Peyer's patch (tissue), 4 donors: ENCODE results near the gene CYP39A1. TPM values are rescaled to one million over a fixed set of nuclear protein-coding genes. Genes with fewer than 3 reads are reported as not detected.

ENCODE experiments used
- DNase-seq, 3 donors: peaks; one replicate each; pipeline ENCODE4 v3.0.0-alpha.2; 2017 to 2019
- H3K27ac ChIP-seq, 4 donors: fragments of 200-600 bp; sonication (generic); one replicate each; pipeline ENCODE4 v1.5.1; 2016 to 2019
- H3K27me3 ChIP-seq, 2 donors: fragments of 200-600 bp; sonication (generic); one replicate each; pipeline ENCODE4 v1.5.1; 2019
- H3K36me3 ChIP-seq, 3 donors: fragments of 200-600 bp; sonication (generic); one replicate each; pipeline ENCODE4 v1.5.1; 2016 to 2019
- H3K4me1 ChIP-seq, 4 donors: fragments of 200-600 bp; sonication (generic); one replicate each; pipeline ENCODE4 v1.5.1; 2016 to 2019
- H3K4me3 ChIP-seq, 4 donors: fragments of 200-600 bp; sonication (generic); 1 replicate in 3 of 4; 2 replicates in 1 of 4; pipeline ENCODE4 v1.5.1; 2016 to 2019; ENCODE audit warnings: mild to moderate bottlenecking in 1 of 4
- H3K9me3 ChIP-seq, 4 donors: fragments of 200-600 bp; sonication (generic); one replicate each; pipeline ENCODE4 v1.5.1; 2016 to 2019; ENCODE audit warnings: mild to moderate bottlenecking in 1 of 4
- POLR2A ChIP-seq, 2 donors: fragments of 450-650 bp; IDR thresholded peaks; one replicate each; pipeline ENCODE4 v1.5.1; 2017; ENCODE audit warnings: antibody characterized with exemption in 2 of 2, mild to moderate bottlenecking in 2 of 2, moderate library complexity in 2 of 2
- total RNA-seq, 4 donors: library from RNA; depleted of rRNA; stranded (reverse); fragments of >200 nt; gene quantifications; one replicate each; pipeline ENCODE4 v1.1.0, GENCODE V29; 2016
- TF ChIP-seq, protein P1 (sequence below), 6 experiments: fragments of 450-650 bp in 4 of 6; fragments of 200-600 bp in 2 of 6; sonication (generic) in 1 of 6; IDR thresholded peaks; one replicate each; pipeline ENCODE4 v1.5.1; 2017 to 2019; ENCODE audit warnings: antibody characterized with exemption in 6 of 6, mild to moderate bottlenecking in 3 of 6, moderate library complexity in 1 of 6

The CYP39A1 gene
- total RNA-seq, 4 donors from 2014 or later: 1.2 to 8.3 (median 3.4) TPM

- Histone ChIP-seq H3K4me3 (no peak overlapping the region), H3K36me3 (no peaks in the 10 kb centered on the region), H3K27ac (no peak overlapping the region), H3K9me3 (no peaks in the 10 kb centered on the region), H3K27me3 (no peaks in the 10 kb centered on the region), H3K4me1 (no peaks in the 10 kb centered on the region)
- TF ChIP-seq POLR2A (IDR thresholded peaks at IDR 0.05): no peak
- TF ChIP-seq, protein P1, sequence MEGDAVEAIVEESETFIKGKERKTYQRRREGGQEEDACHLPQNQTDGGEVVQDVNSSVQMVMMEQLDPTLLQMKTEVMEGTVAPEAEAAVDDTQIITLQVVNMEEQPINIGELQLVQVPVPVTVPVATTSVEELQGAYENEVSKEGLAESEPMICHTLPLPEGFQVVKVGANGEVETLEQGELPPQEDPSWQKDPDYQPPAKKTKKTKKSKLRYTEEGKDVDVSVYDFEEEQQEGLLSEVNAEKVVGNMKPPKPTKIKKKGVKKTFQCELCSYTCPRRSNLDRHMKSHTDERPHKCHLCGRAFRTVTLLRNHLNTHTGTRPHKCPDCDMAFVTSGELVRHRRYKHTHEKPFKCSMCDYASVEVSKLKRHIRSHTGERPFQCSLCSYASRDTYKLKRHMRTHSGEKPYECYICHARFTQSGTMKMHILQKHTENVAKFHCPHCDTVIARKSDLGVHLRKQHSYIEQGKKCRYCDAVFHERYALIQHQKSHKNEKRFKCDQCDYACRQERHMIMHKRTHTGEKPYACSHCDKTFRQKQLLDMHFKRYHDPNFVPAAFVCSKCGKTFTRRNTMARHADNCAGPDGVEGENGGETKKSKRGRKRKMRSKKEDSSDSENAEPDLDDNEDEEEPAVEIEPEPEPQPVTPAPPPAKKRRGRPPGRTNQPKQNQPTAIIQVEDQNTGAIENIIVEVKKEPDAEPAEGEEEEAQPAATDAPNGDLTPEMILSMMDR (IDR thresholded peaks at IDR 0.05): no peak
- no peak for DNase-seq
Observed at GRCh38 chr6:46674410-46674809, 21.8 kb upstream of the CYP39A1 start.

- Histone ChIP-seq H3K4me1 (no peaks in the 10 kb centered on the region), H3K27me3 (no peaks in the 10 kb centered on the region), H3K27ac (no peak overlapping the region), H3K9me3 (no peaks in the 10 kb centered on the region), H3K36me3 (no peaks in the 10 kb centered on the region), H3K4me3 (no peak overlapping the region)
- no peak for DNase-seq
- TF ChIP-seq, protein P1 (IDR thresholded peaks at IDR 0.05): no peak
- TF ChIP-seq POLR2A (IDR thresholded peaks at IDR 0.05): no peak
Observed at GRCh38 chr6:46667377-46667776, 14.8 kb upstream of the CYP39A1 start.

DNA sequence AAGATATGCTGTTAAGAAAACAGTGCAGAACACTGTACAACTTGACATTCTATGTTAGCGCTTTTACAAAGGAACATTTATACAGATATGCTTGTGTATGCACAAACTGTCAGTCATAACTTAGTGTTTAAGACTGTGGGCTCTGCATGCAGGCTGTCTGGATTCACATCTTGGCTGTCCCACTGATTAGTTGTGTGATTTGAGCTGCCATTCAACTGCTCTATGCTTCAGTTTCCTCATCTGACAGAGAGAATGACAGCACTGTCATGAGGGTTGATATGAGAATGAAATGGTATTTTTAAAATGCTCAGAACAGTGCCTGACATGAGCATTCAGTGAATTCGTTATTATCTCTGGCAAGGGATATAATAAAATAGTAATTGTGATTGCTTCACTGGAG is 8.9 kb upstream of the CYP39A1 start:
- Histone ChIP-seq H3K27me3 (no peaks in the 10 kb centered on the region), H3K36me3 (no peaks in the 10 kb centered on the region), H3K27ac (no peak overlapping the region), H3K4me3 (no peak overlapping the region), H3K9me3 (no peaks in the 10 kb centered on the region), H3K4me1 (no peaks in the 10 kb centered on the region)
- DNase-seq: no peak
- TF ChIP-seq POLR2A (IDR thresholded peaks at IDR 0.05): no peak
- TF ChIP-seq, protein P1 (IDR thresholded peaks at IDR 0.05): no peak

DNA sequence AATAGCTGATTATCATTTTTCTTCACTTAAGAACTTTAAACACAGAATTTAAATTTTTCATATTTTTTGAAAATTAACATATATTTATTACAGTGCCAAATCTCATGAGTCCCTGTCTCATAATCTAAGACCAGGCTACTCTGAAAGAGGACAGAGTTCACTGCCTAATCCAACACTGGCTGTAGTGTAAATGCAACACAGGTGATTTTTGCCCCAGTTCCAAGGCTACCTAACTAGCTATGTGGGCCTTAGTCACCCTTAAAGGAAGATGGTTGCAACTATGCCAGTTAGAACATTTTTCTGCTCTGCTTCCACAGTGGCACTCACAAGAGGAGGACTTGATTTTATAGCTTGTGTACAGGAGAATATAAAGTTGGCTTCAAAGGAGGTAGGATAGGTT is 5.0 kb upstream of the CYP39A1 start:
- Histone ChIP-seq H3K27me3 (no peaks in the 10 kb centered on the region), H3K4me1 (peaks cover 0 to 12% (median 0%) of the 10 kb centered on the region in 4 donors), H3K9me3 (no peaks in the 10 kb centered on the region), H3K27ac (no peak overlapping the region), H3K4me3 (no peak overlapping the region), H3K36me3 (no peaks in the 10 kb centered on the region)
- DNase-seq: no peak
- TF ChIP-seq, protein P1 (IDR thresholded peaks at IDR 0.05): no peak

DNA sequence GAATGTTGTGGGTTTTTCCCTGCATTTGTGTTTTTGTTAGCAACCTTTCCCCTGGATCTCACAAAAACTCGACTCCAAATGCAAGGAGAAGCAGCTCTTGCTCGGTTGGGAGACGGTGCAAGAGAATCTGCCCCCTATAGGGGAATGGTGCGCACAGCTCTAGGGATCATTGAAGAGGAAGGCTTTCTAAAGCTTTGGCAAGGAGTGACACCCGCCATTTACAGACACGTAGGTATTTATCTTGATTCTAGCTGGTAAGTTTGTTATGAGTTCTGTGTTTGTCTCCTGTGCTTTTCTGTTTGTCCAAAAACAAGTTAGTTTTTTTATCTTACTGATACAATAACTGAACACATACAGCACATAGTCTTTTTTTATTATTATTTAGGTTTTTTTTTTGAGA is 3.2 kb upstream of the CYP39A1 start:
- Histone ChIP-seq H3K9me3 (no peaks in the 10 kb centered on the region), H3K27me3 (no peaks in the 10 kb centered on the region), H3K36me3 (no peaks in the 10 kb centered on the region), H3K4me3 (no peak overlapping the region), H3K27ac (no peak overlapping the region), H3K4me1 (peaks cover 0 to 12% (median 0%) of the 10 kb centered on the region in 4 donors)
- DNase-seq: no peak
- TF ChIP-seq, protein P1 (IDR thresholded peaks at IDR 0.05): no peak
- TF ChIP-seq POLR2A (IDR thresholded peaks at IDR 0.05): no peak
